Smooth muscle cell (in vitro differentiated cells): ENCODE results near the gene FAM241B. TPM values are rescaled to one million over a fixed set of nuclear protein-coding genes. Genes with fewer than 3 reads are reported as not detected.

Experiments
- polyA plus RNA-seq: library from polyadenylated mRNA; unstranded; fragments of >200 nt; fragmentation: Nextera tagmentation; extraction: Ambion mirVana; gene quantifications from 2 replicates; pipeline ENCODE4 v1.2.1, GENCODE V29; 2016
- total RNA-seq: library from RNA; depleted of rRNA; stranded (reverse); fragments of >200 nt; gene quantifications from 2 replicates; pipeline ENCODE4 v1.2.3, GENCODE V29; 2014

FAM241B gene
- total and polyA plus RNA-seq, 2 experiments from 2014 or later = 4.1 to 8.0 TPM

Other genes with a start within 250 kb of the FAM241B start
- not detected in 2 replicates for gene TACR2, start 213.3 kb upstream of the FAM241B start, total RNA-seq
- gene TACR2, start 213.3 kb upstream of the FAM241B start, polyA plus RNA-seq = 0.13 and 0.43 TPM in 2 replicates
- 113 and 145 TPM in 2 replicates for gene TSPAN15, start 178.8 kb upstream of the FAM241B start, total RNA-seq
- gene TSPAN15, start 178.8 kb upstream of the FAM241B start, polyA plus RNA-seq = 144 and 249 TPM in 2 replicates
- not detected in 2 replicates for gene NEUROG3, start 56.8 kb upstream of the FAM241B start, total RNA-seq
- not detected in 2 replicates for gene NEUROG3, start 56.8 kb upstream of the FAM241B start, polyA plus RNA-seq
- gene COL13A1, start 171.7 kb downstream of the FAM241B start, total RNA-seq = 4.9 and 6.1 TPM in 2 replicates
- gene COL13A1, start 171.7 kb downstream of the FAM241B start, polyA plus RNA-seq = 11.6 and 15.0 TPM in 2 replicates